ENCODE results near the gene UBE2D2.
A peak's percentile ranks its signal among the peaks of the same experiment; 100 is the strongest.

Gene UBE2D2

GRCh38 chr5:139667001-139667729 is 106.0 kb downstream of the UBE2D2 start:
- Histone ChIP-seq H4K8ac (ENCODE audit: low read depth, low read length) (no peak overlapping the region), H2AK5ac (ENCODE audit: low read depth, low read length) (no peak overlapping the region), H3K27ac (replicated peaks; ENCODE audit: low read length) (no peak overlapping the region), H3K14ac (ENCODE audit: low read length) (no peak overlapping the region), H3K4me2 (ENCODE audit: insufficient read depth, low read length, poor library complexity, severe bottlenecking) (no peak overlapping the region), H3K27me3 (ENCODE audit: control insufficient read depth in 3 of 3, insufficient read depth in 3 of 3, low read depth in 1 of 3, low read length in 3 of 3) (no peaks in the 10 kb centered on the region), H3K79me1 (ENCODE audit: low read depth, low read length) (peaks cover 27% of the 10 kb centered on the region), H3K4me1 (ENCODE audit: control insufficient read depth in 2 of 2, insufficient read depth in 1 of 2, low read depth in 1 of 2, low read length in 2 of 2) (peaks cover 45 to 49% of the 10 kb centered on the region in 2 donors), H3K18ac (ENCODE audit: low read length) (peak overlapping the region; percentile 39), H2BK15ac (ENCODE audit: low read length) (peak overlapping the region; percentile 21), H3K9me3 (replicated peaks in 1 of 2; ENCODE audit: control insufficient read depth in 2 of 2, insufficient read depth in 1 of 2, low read depth in 1 of 2, low read length in 2 of 2) (no peaks in the 10 kb centered on the region), H2BK5ac (ENCODE audit: low read length) (no peak overlapping the region), H3K4ac (ENCODE audit: low read length) (no peak overlapping the region), H4K91ac (ENCODE audit: low read depth, low read length, poor library complexity) (no peak overlapping the region), H2BK120ac (ENCODE audit: low read depth, low read length) (no peak overlapping the region), H2AFZ (ENCODE audit: low read length) (no peak overlapping the region), H3K9ac (ENCODE audit: low read depth, low read length, poor library complexity) (no peak overlapping the region), H3K23ac (ENCODE audit: low read depth, low read length, poor library complexity) (peak overlapping the region; percentile 40), H3K4me3 (ENCODE audit: low read length in 2 of 2) (no peak overlapping the region), H3K36me3 (replicated peaks in 1 of 2; ENCODE audit: control insufficient read depth in 2 of 2, insufficient read depth in 2 of 2, low read length in 2 of 2) (peaks cover 2 to 35% of the 10 kb centered on the region in 2 donors), H2BK12ac (ENCODE audit: low read length) (no peak overlapping the region)
- WGBS, 2 donors (ENCODE audit: extremely low coverage in 2 of 2, insufficient read length in 2 of 2, insufficient replicate concordance in 1 of 2), result no CpG with 5 or more reads among the region's 2 CpGs
- DNase-seq (ENCODE audit: low spot score), result no peak

- H3K27me3 ChIP-seq (ENCODE audit: control insufficient read depth in 3 of 3, insufficient read depth in 3 of 3, low read depth in 1 of 3, low read length in 3 of 3), result no peaks in the 10 kb centered on the region
- no peak overlapping the region for H3K14ac ChIP-seq (ENCODE audit: low read length)
- no peak overlapping the region for H3K9ac ChIP-seq (ENCODE audit: low read depth, low read length, poor library complexity)
- H4K91ac ChIP-seq (ENCODE audit: low read depth, low read length, poor library complexity), result no peak overlapping the region
- H2BK5ac ChIP-seq (ENCODE audit: low read length), result peak overlapping the region; percentile 20
- no peak overlapping the region for H3K4me3 ChIP-seq (ENCODE audit: low read length in 2 of 2)
- no peak for DNase-seq (ENCODE audit: low spot score)
- H3K36me3 ChIP-seq (replicated peaks in 1 of 2; ENCODE audit: control insufficient read depth in 2 of 2, insufficient read depth in 2 of 2, low read length in 2 of 2), result peaks cover 2 to 35% of the 10 kb centered on the region in 2 donors
- peak overlapping the region; percentile 32 for H3K27ac ChIP-seq (replicated peaks; ENCODE audit: low read length)
- H3K18ac ChIP-seq (ENCODE audit: low read length), result peak overlapping the region; percentile 22
- no peak overlapping the region for H4K8ac ChIP-seq (ENCODE audit: low read depth, low read length)
- no peak overlapping the region for H3K4ac ChIP-seq (ENCODE audit: low read length)
- H2BK120ac ChIP-seq (ENCODE audit: low read depth, low read length), result no peak overlapping the region
- no peaks in the 10 kb centered on the region for H3K9me3 ChIP-seq (replicated peaks in 1 of 2; ENCODE audit: control insufficient read depth in 2 of 2, insufficient read depth in 1 of 2, low read depth in 1 of 2, low read length in 2 of 2)
- WGBS, 2 donors (ENCODE audit: extremely low coverage in 2 of 2, insufficient read length in 2 of 2, insufficient replicate concordance in 1 of 2), result no CpG with 5 or more reads among the region's 5 CpGs
- H2BK15ac ChIP-seq (ENCODE audit: low read length), result no peak overlapping the region
- peaks cover 25% of the 10 kb centered on the region for H3K79me1 ChIP-seq (ENCODE audit: low read depth, low read length)
- no peak overlapping the region for H2BK12ac ChIP-seq (ENCODE audit: low read length)
- H2AFZ ChIP-seq (ENCODE audit: low read length), result no peak overlapping the region
- no peak overlapping the region for H3K23ac ChIP-seq (ENCODE audit: low read depth, low read length, poor library complexity)
- peaks cover 45 to 49% of the 10 kb centered on the region in 2 donors for H3K4me1 ChIP-seq (ENCODE audit: control insufficient read depth in 2 of 2, insufficient read depth in 1 of 2, low read depth in 1 of 2, low read length in 2 of 2)
- H2AK5ac ChIP-seq (ENCODE audit: low read depth, low read length), result peak overlapping the region; percentile 82
- H3K4me2 ChIP-seq (ENCODE audit: insufficient read depth, low read length, poor library complexity, severe bottlenecking), result no peak overlapping the region
Observed at GRCh38 chr5:139667730-139668063, 106.6 kb downstream of the UBE2D2 start.

- Histone ChIP-seq H3K4me3 (ENCODE audit: low read length in 2 of 2) (no peak overlapping the region), H3K23ac (ENCODE audit: low read depth, low read length, poor library complexity) (peak overlapping the region; percentile 90), H3K4ac (ENCODE audit: low read length) (no peak overlapping the region), H3K79me1 (ENCODE audit: low read depth, low read length) (peaks cover 26% of the 10 kb centered on the region), H3K9me3 (replicated peaks in 1 of 2; ENCODE audit: control insufficient read depth in 2 of 2, insufficient read depth in 1 of 2, low read depth in 1 of 2, low read length in 2 of 2) (no peaks in the 10 kb centered on the region), H3K4me2 (ENCODE audit: insufficient read depth, low read length, poor library complexity, severe bottlenecking) (peak overlapping the region; percentile 51), H3K27ac (replicated peaks; ENCODE audit: low read length) (peak overlapping the region; percentile 32), H2BK5ac (ENCODE audit: low read length) (peak overlapping the region; percentile 20), H4K8ac (ENCODE audit: low read depth, low read length) (no peak overlapping the region), H3K4me1 (ENCODE audit: control insufficient read depth in 2 of 2, insufficient read depth in 1 of 2, low read depth in 1 of 2, low read length in 2 of 2) (peaks cover 45 to 49% of the 10 kb centered on the region in 2 donors), H4K91ac (ENCODE audit: low read depth, low read length, poor library complexity) (no peak overlapping the region), H2AFZ (ENCODE audit: low read length) (no peak overlapping the region), H3K9ac (ENCODE audit: low read depth, low read length, poor library complexity) (peak overlapping the region; percentile 52), H3K27me3 (ENCODE audit: control insufficient read depth in 3 of 3, insufficient read depth in 3 of 3, low read depth in 1 of 3, low read length in 3 of 3) (no peaks in the 10 kb centered on the region), H3K36me3 (replicated peaks in 1 of 2; ENCODE audit: control insufficient read depth in 2 of 2, insufficient read depth in 2 of 2, low read length in 2 of 2) (peaks cover 2 to 38% of the 10 kb centered on the region in 2 donors), H2BK120ac (ENCODE audit: low read depth, low read length) (no peak overlapping the region), H2BK15ac (ENCODE audit: low read length) (no peak overlapping the region), H3K14ac (ENCODE audit: low read length) (no peak overlapping the region), H3K18ac (ENCODE audit: low read length) (peak overlapping the region; percentile 89), H2BK12ac (ENCODE audit: low read length) (no peak overlapping the region), H2AK5ac (ENCODE audit: low read depth, low read length) (peak overlapping the region; percentile 82)
- no peak for DNase-seq (ENCODE audit: low spot score)
- no CpG with 5 or more reads among the region's 55 CpGs for WGBS, 2 donors (ENCODE audit: extremely low coverage in 2 of 2, insufficient read length in 2 of 2, insufficient replicate concordance in 1 of 2)
Observed at GRCh38 chr5:139668064-139668880, 107.1 kb downstream of the UBE2D2 start.

Measured in neuronal stem cell (in vitro differentiated cells).